ENCODE data around the gene RALGAPA2. TPM values are rescaled to one million over a fixed set of nuclear protein-coding genes. Genes with fewer than 3 reads are reported as not detected.
A peak's percentile ranks its signal among the peaks of the same experiment; 100 is the strongest.

RALGAPA2 gene
- total RNA-seq, 1 experiment from 2014 or later = 9.8 TPM

- Histone ChIP-seq H3K9ac (ENCODE audit: low read length) (no peak overlapping the region), H3K79me2 (ENCODE audit: low read length) (no peaks in the 10 kb centered on the region), H3K4me1 (ENCODE audit: insufficient read depth, low read length) (no peaks in the 10 kb centered on the region), H3K9me2 (replicated peaks; ENCODE audit: low read length) (no peaks in the 10 kb centered on the region), H2AFZ (ENCODE audit: low read length) (no peak overlapping the region), H3K27ac (ENCODE audit: low read length) (no peak overlapping the region), H3K4me2 (ENCODE audit: low read length) (no peak overlapping the region), H3K4me3 (ENCODE audit: low read length) (no peak overlapping the region), H3K36me3 (ENCODE audit: low read depth, low read length) (no peaks in the 10 kb centered on the region), H4K20me1 (ENCODE audit: low read length) (no peaks in the 10 kb centered on the region), H3K27me3 (ENCODE audit: low read length) (no peaks in the 10 kb centered on the region), H3F3A (ENCODE audit: low read length, unreplicated experiment) (no peaks in the 10 kb centered on the region), H3K9me3 (ENCODE audit: low read length) (no peaks in the 10 kb centered on the region)
- ATAC-seq = no peak
- POLR2A ChIA-PET (ENCODE audit: unreplicated experiment) = no interaction called here
- CTCF ChIA-PET = no interaction called here
- no TSS peak for BruUV-seq (replicated peaks)
- no peak for TF ChIP-seq CTCF (conservative IDR thresholded peaks at IDR 0.05; ENCODE audit: low read depth, low read length)
- intact Hi-C loops (cut with micrococcal nuclease) = no loop called here
- DNase-seq = no peak
These were observed 91.2 kb downstream of the RALGAPA2 start for GRCh38 chr20:20621195-20621594.

- Histone ChIP-seq H3K36me3 (ENCODE audit: low read depth, low read length) (no peaks in the 10 kb centered on the region), H3K4me3 (ENCODE audit: low read length) (no peak overlapping the region), H3K9me3 (ENCODE audit: low read length) (no peaks in the 10 kb centered on the region), H3K4me1 (ENCODE audit: insufficient read depth, low read length) (no peaks in the 10 kb centered on the region), H3K9me2 (replicated peaks; ENCODE audit: low read length) (no peaks in the 10 kb centered on the region), H4K20me1 (ENCODE audit: low read length) (no peaks in the 10 kb centered on the region), H2AFZ (ENCODE audit: low read length) (no peak overlapping the region), H3K27ac (ENCODE audit: low read length) (no peak overlapping the region), H3K27me3 (ENCODE audit: low read length) (no peaks in the 10 kb centered on the region), H3K9ac (ENCODE audit: low read length) (no peak overlapping the region), H3K4me2 (ENCODE audit: low read length) (no peak overlapping the region), H3K79me2 (ENCODE audit: low read length) (no peaks in the 10 kb centered on the region), H3F3A (ENCODE audit: low read length, unreplicated experiment) (no peaks in the 10 kb centered on the region)
- POLR2A ChIA-PET (ENCODE audit: unreplicated experiment) = no interaction called here
- TF ChIP-seq CTCF (conservative IDR thresholded peaks at IDR 0.05; ENCODE audit: low read depth, low read length) (no peak), EZH2phosphoT487 (IDR thresholded peaks at IDR 0.05; ENCODE audit: borderline replicate concordance, low read length) (no peak), EZH2 (IDR thresholded peaks at IDR 0.05; ENCODE audit: low read length, unreplicated experiment) (no peak)
- no TSS peak for BruUV-seq (replicated peaks)
- intact Hi-C loops (cut with micrococcal nuclease) = no loop called here
- CTCF ChIA-PET = no interaction called here
- DNase-seq = no peak
- peak; percentile 38; the same call in 1 of the 2 replicates for ATAC-seq
These were observed 98.1 kb downstream of the RALGAPA2 start for GRCh38 chr20:20614391-20614790.

- no peaks in the 10 kb centered on the region for H3K36me3 ChIP-seq (ENCODE audit: low read depth, low read length)
- no peaks in the 10 kb centered on the region for H3F3A ChIP-seq (ENCODE audit: low read length, unreplicated experiment)
- H3K9me3 ChIP-seq (ENCODE audit: low read length) = no peaks in the 10 kb centered on the region
- H3K79me2 ChIP-seq (ENCODE audit: low read length) = no peaks in the 10 kb centered on the region
- POLR2A ChIA-PET (ENCODE audit: unreplicated experiment) = no interaction called here
- no peaks in the 10 kb centered on the region for H4K20me1 ChIP-seq (ENCODE audit: low read length)
- DNase-seq (no peak), ATAC-seq (no peak)
- H3K4me1 ChIP-seq (ENCODE audit: insufficient read depth, low read length) = no peaks in the 10 kb centered on the region
- H3K9me2 ChIP-seq (replicated peaks; ENCODE audit: low read length) = no peaks in the 10 kb centered on the region
- H3K27ac ChIP-seq (ENCODE audit: low read length) = no peak overlapping the region
- H3K4me2 ChIP-seq (ENCODE audit: low read length) = no peak overlapping the region
- no peak overlapping the region for H3K4me3 ChIP-seq (ENCODE audit: low read length)
- CTCF ChIA-PET = no interaction called here
- TF ChIP-seq CTCF (conservative IDR thresholded peaks at IDR 0.05; ENCODE audit: low read depth, low read length) (no peak), EZH2 (IDR thresholded peaks at IDR 0.05; ENCODE audit: low read length, unreplicated experiment) (no peak), EZH2phosphoT487 (IDR thresholded peaks at IDR 0.05; ENCODE audit: borderline replicate concordance, low read length) (no peak)
- no TSS peak for BruUV-seq (replicated peaks)
- H2AFZ ChIP-seq (ENCODE audit: low read length) = no peak overlapping the region
- intact Hi-C loops (cut with micrococcal nuclease) = no loop called here
- H3K9ac ChIP-seq (ENCODE audit: low read length) = no peak overlapping the region
- H3K27me3 ChIP-seq (ENCODE audit: low read length) = no peaks in the 10 kb centered on the region
These were observed 100.2 kb downstream of the RALGAPA2 start for GRCh38 chr20:20612251-20612650.
